Stimulated activated naive B cell treated with anti-CD40 and anti-IgM and Interleukin-4, amounts not matched to agents 10 μg/mL and 1 μg/mL and 100 μg/mL, for 72 hours (primary cell): ENCODE data around the gene MLPH.

Experiments
- ATAC-seq, 2 donors: fragments of 150-1000 bp; cut with Tn5 transposase; replicated peaks; 2 replicates each; pipeline ENCODE4 v1.10.0; 2021; ENCODE audit warnings: moderate library complexity in 1 of 2
- DNase-seq: peaks from one replicate; pipeline ENCODE4 v3.0.0; 2021
- H3K27ac Mint-ChIP-seq: one replicate; pipeline ENCODE4 v1.8.0; 2022; ENCODE audit warnings: mild to moderate bottlenecking, mixed read lengths
- H3K27me3 Mint-ChIP-seq, 2 donors: one replicate each; pipeline ENCODE4 v1.8.0; 2022; ENCODE audit warnings: mixed read lengths in 2 of 2
- H3K36me3 Mint-ChIP-seq, 2 donors: one replicate each; pipeline ENCODE4 v1.8.0; 2022; ENCODE audit warnings: mixed read lengths in 2 of 2, mild to moderate bottlenecking in 1 of 2
- H3K4me1 Mint-ChIP-seq, 2 donors: one replicate each; pipeline ENCODE4 v1.8.0; 2022; ENCODE audit warnings: mixed read lengths in 2 of 2, mild to moderate bottlenecking in 1 of 2
- H3K4me3 Mint-ChIP-seq, 2 donors: one replicate each; pipeline ENCODE4 v1.8.0; 2022; ENCODE audit warnings: mild to moderate bottlenecking in 2 of 2, mixed read lengths in 2 of 2, moderate library complexity in 1 of 2
- H3K9me3 Mint-ChIP-seq, 2 donors: one replicate each; pipeline ENCODE4 v1.8.0; 2022; ENCODE audit warnings: mixed read lengths in 2 of 2, mild to moderate bottlenecking in 1 of 2

Gene MLPH

GRCh38 chr2:237478095-237478494 lies 9.0 kb upstream of the MLPH start:
- H3K9me3 Mint-ChIP-seq = no peaks in the 10 kb centered on the region
- H3K27ac Mint-ChIP-seq = no peak overlapping the region
- peaks cover 54 to 62% of the 10 kb centered on the region in 2 donors for H3K27me3 Mint-ChIP-seq
- H3K4me3 Mint-ChIP-seq = no peak overlapping the region
- H3K36me3 Mint-ChIP-seq = no peaks in the 10 kb centered on the region
- H3K4me1 Mint-ChIP-seq = peaks cover 8 to 18% of the 10 kb centered on the region in 2 donors
- no peak for ATAC-seq
- no peak for DNase-seq

- ATAC-seq (no peak), DNase-seq (no peak)
- Mint-ChIP-seq H3K4me3 (no peak overlapping the region), H3K36me3 (no peaks in the 10 kb centered on the region), H3K4me1 (peaks cover 8 to 17% of the 10 kb centered on the region in 2 donors), H3K27me3 (peaks cover 60 to 71% of the 10 kb centered on the region in 2 donors), H3K9me3 (no peaks in the 10 kb centered on the region), H3K27ac (no peak overlapping the region)
Measured at GRCh38 chr2:237478979-237479378, 8.1 kb upstream of the MLPH start.

GRCh38 chr2:237479747-237480146 lies 7.3 kb upstream of the MLPH start:
- DNase-seq (no peak), ATAC-seq (no peak)
- peaks cover 6 to 9% of the 10 kb centered on the region in 2 donors for H3K4me1 Mint-ChIP-seq
- no peaks in the 10 kb centered on the region for H3K9me3 Mint-ChIP-seq
- H3K36me3 Mint-ChIP-seq = no peaks in the 10 kb centered on the region
- no peak overlapping the region for H3K27ac Mint-ChIP-seq
- H3K27me3 Mint-ChIP-seq = peaks cover 65 to 78% of the 10 kb centered on the region in 2 donors
- H3K4me3 Mint-ChIP-seq = no peak overlapping the region

DNA sequence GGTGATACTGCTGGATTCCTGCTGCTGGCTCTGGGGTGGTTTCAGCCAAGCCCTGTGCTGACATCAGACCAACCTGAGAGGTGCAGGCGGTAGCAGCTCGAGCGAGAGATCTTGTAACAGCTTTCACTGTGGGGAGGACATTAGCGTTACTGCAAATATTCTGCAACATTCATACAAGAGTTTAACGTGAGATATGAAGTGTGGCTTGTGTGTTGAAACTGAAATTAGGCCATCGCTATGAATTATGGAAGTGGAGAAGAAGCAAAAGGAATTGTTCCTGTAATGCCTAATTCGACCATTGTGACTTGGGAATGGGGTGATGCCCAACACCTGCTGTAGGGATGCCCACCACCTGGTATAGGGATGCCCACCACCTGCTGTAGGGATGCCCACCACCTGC lies 6.5 kb upstream of the MLPH start:
- Mint-ChIP-seq H3K4me3 (no peak overlapping the region), H3K27me3 (peaks cover 70 to 85% of the 10 kb centered on the region in 2 donors), H3K36me3 (no peaks in the 10 kb centered on the region), H3K4me1 (peaks cover 4 to 7% of the 10 kb centered on the region in 2 donors), H3K9me3 (no peaks in the 10 kb centered on the region), H3K27ac (no peak overlapping the region)
- ATAC-seq (no peak), DNase-seq (no peak)

- Mint-ChIP-seq H3K27me3 (peaks cover 66 to 87% of the 10 kb centered on the region in 2 donors), H3K4me3 (no peak overlapping the region), H3K36me3 (no peaks in the 10 kb centered on the region), H3K27ac (no peak overlapping the region), H3K9me3 (no peaks in the 10 kb centered on the region), H3K4me1 (peaks cover 2 to 3% of the 10 kb centered on the region in 2 donors)
- DNase-seq (no peak), ATAC-seq (no peak)
Measured at GRCh38 chr2:237480988-237481525, 6.0 kb upstream of the MLPH start.

GRCh38 chr2:237482485-237482884 lies 4.6 kb upstream of the MLPH start:
- DNase-seq (no peak), ATAC-seq (no peak)
- Mint-ChIP-seq H3K4me3 (no peak overlapping the region), H3K9me3 (no peaks in the 10 kb centered on the region), H3K4me1 (peaks cover 0 to 1% of the 10 kb centered on the region in 2 donors), H3K36me3 (no peaks in the 10 kb centered on the region), H3K27ac (no peak overlapping the region), H3K27me3 (peaks cover 61 to 87% of the 10 kb centered on the region in 2 donors)

DNA sequence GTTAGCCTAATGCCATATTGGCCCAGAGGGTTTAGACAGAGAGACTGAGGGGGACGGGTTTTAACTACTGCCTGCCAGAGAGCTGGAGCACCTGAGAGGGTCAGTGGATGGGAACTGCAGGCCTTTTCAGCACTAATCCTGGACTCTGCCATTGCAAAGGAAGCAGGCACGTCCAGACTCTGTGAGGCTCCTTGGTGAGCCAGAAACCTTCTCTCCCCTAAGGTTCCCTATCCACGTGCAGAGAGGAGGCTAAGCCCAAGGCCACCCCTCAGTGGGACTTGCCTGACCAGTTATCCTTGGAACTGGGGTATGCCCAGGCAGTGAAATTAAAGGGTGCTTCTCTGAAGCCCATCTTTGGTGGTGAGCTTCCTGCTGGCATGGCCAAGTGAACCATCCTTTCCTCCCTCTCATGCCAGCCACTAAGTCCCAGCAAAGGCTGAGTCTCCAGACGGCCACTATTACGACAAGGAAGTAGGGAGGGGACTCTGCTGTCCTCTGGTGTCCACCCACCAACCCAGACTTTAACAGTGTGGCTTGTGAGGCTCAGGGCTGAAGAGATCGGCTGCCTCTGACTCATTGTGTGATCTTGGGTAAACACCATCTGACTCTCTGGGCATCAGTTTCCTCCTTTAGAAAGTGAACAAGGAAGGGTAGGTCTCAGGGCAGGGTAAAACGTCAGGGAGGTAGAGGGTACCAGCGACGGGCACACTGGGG lies 3.9 kb upstream of the MLPH start:
- no peak for DNase-seq
- Mint-ChIP-seq H3K36me3 (no peaks in the 10 kb centered on the region), H3K27me3 (peaks cover 62 to 88% of the 10 kb centered on the region in 2 donors), H3K4me1 (peaks cover 0 to 1% of the 10 kb centered on the region in 2 donors), H3K27ac (no peak overlapping the region), H3K4me3 (no peak overlapping the region), H3K9me3 (no peaks in the 10 kb centered on the region)
- peak in 1 of 2 donors; percentile 27 for ATAC-seq

DNA sequence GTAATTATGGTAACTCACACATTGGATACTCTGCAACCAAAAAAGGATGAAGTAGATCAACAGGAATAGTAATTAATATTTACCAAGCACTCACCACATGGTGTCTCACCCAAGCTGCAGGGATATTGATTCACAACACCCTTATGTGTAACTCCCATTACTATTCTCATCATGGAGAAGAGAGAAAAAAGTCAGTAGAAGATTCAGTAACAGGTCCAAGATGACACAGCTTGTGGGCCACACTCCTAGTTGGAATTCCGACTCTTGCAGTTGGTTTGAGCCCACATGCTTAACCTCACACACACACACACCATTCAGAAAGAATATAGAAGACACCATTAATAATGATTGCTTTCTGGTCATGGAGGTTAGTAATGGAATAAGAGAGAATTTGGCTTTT lies 1.7 kb upstream of the MLPH start:
- H3K27me3 Mint-ChIP-seq = peaks cover 65 to 96% of the 10 kb centered on the region in 2 donors
- H3K27ac Mint-ChIP-seq = no peak overlapping the region
- ATAC-seq (no peak), DNase-seq (no peak)
- H3K36me3 Mint-ChIP-seq = no peaks in the 10 kb centered on the region
- H3K9me3 Mint-ChIP-seq = no peaks in the 10 kb centered on the region
- peaks cover 0 to 1% of the 10 kb centered on the region in 2 donors for H3K4me1 Mint-ChIP-seq
- no peak overlapping the region for H3K4me3 Mint-ChIP-seq

DNA sequence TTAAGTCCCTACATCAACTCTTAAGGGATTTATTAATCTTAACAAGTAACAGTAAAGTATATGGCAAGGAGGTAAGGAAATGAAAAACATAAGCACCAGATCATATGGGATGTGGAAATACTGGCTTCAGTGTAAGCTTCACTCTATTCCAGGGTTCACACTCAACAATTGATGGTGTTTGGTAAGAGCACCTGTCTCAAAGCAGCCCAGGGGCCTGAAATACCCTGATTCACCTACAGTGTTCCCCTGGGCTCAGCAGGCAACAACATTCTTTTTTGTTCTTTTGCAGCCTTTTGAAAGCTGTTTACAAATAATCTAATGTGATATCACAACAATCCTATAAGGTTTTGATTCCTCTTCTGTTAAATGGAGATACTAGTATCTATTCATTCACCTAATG lies 1.2 kb upstream of the MLPH start:
- Mint-ChIP-seq H3K4me1 (peaks cover 0 to 1% of the 10 kb centered on the region in 2 donors), H3K36me3 (no peaks in the 10 kb centered on the region), H3K27me3 (peaks cover 63 to 92% of the 10 kb centered on the region in 2 donors), H3K4me3 (no peak overlapping the region), H3K27ac (no peak overlapping the region), H3K9me3 (no peaks in the 10 kb centered on the region)
- DNase-seq (no peak), ATAC-seq (no peak)

DNA sequence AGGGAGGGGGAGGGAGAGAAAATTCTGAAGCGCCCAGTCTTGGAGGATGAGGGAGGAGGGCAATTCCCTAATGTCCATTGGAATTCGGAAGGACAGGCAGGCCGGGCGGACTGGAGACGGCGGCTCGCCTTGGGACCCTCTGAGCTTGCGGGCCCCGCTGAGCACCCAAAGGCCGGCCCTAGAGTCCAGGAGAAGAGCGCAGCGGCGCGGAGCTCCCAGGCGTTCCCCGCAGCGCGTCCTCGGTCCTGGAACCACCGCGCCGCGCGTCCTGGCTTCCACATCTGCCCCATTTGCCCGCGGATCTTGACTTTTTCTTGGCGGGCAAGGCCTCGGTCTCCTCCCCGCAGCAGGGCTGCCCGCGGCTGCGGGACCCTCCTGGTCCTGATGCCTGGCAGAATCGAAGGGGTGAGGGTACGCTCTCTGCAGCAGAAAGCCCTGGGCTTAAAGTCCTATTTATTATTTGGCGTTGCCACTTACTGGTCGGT lies 675 bp upstream of the MLPH start:
- Mint-ChIP-seq H3K27ac (no peak overlapping the region), H3K27me3 (peaks cover 58 to 87% of the 10 kb centered on the region in 2 donors), H3K4me1 (peaks cover 0 to 1% of the 10 kb centered on the region in 2 donors), H3K4me3 (no peak overlapping the region), H3K9me3 (peaks cover 4 to 5% of the 10 kb centered on the region in 2 donors), H3K36me3 (no peaks in the 10 kb centered on the region)
- ATAC-seq = no peak
- DNase-seq = no peak

DNA sequence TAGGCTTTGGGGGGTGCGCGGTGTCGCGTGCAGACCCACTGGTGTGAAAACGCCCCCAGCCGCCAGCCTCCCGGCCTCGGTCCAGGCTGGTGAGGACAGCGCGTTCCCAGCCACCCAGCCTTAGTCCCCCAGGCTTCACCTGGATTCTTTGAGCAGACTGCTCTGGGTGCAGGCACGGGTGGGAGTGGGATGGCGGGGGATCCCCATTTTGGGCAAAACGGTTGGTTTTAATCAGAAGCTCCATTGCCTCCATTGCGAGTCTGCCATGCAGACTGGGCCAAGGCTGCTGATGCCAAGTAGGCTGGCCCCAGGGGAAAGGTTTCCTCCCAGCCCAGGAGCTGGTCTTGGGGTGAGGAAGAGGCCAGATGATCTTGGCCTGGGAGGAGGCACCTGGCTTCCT lies 445 bp downstream of the MLPH start:
- ATAC-seq (no peak), DNase-seq (no peak)
- Mint-ChIP-seq H3K36me3 (peaks cover 4% of the 10 kb centered on the region in 2 donors), H3K27ac (no peak overlapping the region), H3K27me3 (peaks cover 48 to 76% of the 10 kb centered on the region in 2 donors), H3K4me3 (no peak overlapping the region), H3K4me1 (peaks cover 0 to 1% of the 10 kb centered on the region in 2 donors), H3K9me3 (peaks cover 13% of the 10 kb centered on the region in 2 donors)

DNA sequence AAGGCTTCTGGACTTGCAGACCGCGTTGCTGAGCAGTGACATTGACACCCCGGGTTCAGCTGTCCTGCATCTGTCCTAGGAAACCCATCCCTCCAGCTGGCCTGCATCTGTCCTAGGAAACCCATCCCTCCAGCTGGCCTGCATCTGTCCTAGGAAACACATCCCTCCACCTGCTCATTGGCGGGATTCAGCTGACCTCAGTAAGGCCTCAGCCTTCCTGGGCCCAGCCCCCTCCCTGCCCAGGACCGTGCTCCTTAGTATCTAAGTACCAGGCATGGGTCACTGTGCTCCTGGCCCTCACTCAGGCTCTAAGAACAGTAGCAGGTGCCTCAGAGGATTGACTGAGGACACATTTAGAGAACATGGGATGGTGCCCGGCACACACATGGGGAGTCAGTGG lies 1.2 kb downstream of the MLPH start:
- peaks cover 4 to 7% of the 10 kb centered on the region in 2 donors for H3K36me3 Mint-ChIP-seq
- no peak for ATAC-seq
- no peak overlapping the region for H3K4me3 Mint-ChIP-seq
- H3K4me1 Mint-ChIP-seq = peaks cover 0 to 1% of the 10 kb centered on the region in 2 donors
- H3K27ac Mint-ChIP-seq = no peak overlapping the region
- peaks cover 19 to 20% of the 10 kb centered on the region in 2 donors for H3K9me3 Mint-ChIP-seq
- no peak for DNase-seq
- peaks cover 55 to 76% of the 10 kb centered on the region in 2 donors for H3K27me3 Mint-ChIP-seq

DNA sequence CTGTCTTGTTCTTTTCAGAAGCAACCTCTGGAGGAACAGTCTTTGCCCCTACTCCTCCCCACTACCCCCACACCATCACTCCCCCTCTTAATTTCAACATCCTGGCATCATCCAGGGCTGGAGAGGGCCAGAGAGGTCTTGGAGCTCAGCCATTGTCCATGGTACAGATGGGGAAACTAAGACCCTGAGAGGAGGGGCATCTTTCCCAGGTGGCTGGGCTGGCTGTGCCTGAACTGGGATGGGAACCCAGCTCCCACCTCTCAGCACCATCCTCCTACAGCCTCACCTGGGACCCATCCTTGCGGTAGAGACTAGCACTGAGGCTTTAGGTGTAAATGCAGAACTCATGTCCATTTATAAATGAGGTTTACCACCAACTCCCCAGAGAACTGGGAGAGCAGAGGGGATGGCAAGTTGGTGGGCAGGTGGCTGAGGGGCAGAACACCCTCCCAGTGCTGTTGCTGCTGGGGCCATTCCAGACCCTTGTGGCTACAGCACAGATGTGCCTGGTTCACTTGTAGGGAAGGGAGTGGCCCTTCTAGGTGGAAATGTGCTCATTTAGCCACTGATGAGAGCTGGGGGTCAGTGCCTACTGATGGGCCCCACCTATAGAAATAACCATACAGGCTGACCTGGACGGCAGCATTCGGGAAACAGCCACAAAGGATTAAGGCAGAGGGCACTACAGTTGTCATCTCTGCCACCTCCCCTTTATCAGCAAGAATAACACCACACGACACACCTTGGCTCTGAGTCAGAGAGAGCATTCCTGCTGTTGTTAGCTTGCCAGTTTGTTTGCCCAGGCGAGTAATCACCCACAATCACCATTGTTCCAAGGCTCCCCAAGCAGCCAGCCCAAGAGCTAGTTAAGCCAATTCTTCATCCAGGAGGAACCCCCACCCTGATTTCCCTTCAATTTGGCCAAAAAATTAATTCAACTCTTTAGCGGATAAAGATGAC lies 2.1 kb downstream of the MLPH start:
- peaks cover 4 to 7% of the 10 kb centered on the region in 2 donors for H3K36me3 Mint-ChIP-seq
- peaks cover 49 to 76% of the 10 kb centered on the region in 2 donors for H3K27me3 Mint-ChIP-seq
- peaks cover 0 to 1% of the 10 kb centered on the region in 2 donors for H3K4me1 Mint-ChIP-seq
- DNase-seq = no peak
- no peak for ATAC-seq
- H3K27ac Mint-ChIP-seq = no peak overlapping the region
- H3K4me3 Mint-ChIP-seq = no peak overlapping the region
- H3K9me3 Mint-ChIP-seq = peaks cover 19 to 21% of the 10 kb centered on the region in 2 donors

DNA sequence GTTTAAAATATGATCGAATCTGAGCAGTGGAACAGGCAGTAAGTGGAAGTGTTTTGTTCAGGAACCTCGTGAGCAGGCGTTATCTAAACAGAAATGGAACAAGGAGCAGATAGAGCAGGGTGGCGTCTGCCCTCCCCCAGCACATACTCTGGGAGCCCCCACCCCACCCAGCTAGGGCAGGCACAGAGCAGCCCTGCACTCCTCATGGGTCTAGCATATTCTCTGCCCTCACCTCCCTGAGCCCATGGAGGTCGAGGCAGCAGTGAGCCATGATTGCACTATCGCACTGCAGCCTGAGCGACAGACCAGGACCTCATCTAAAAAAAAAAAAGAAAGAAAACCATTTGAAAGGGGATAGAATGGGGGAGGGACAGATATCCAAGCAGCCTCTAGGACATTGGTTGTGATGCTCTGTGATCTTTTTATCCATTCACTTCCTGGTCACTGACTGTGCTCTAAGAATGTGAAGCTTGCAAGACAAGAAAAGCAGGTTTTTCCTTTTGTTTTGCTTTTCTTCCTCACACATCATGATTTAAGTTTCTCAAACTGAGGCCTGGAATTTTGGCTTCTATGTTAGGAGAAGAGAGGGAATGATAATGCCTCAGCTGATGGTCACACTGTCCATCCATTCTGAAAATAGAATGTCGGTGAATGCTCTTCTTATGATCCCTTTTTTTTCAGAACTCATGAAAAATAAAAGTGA lies 3.1 kb downstream of the MLPH start:
- DNase-seq (no peak), ATAC-seq (no peak)
- Mint-ChIP-seq H3K9me3 (peaks cover 19 to 21% of the 10 kb centered on the region in 2 donors), H3K27ac (no peak overlapping the region), H3K4me3 (no peak overlapping the region), H3K27me3 (peaks cover 45 to 76% of the 10 kb centered on the region in 2 donors), H3K4me1 (peaks cover 0 to 1% of the 10 kb centered on the region in 2 donors), H3K36me3 (peaks cover 4 to 7% of the 10 kb centered on the region in 2 donors)
